Sigmoid colon (tissue), 7 donors: ENCODE measurements around the gene ULK2. TPM values are rescaled to one million over a fixed set of nuclear protein-coding genes. Genes with fewer than 3 reads are reported as not detected.

ENCODE experiments used
- DNase-seq: peaks from one replicate; pipeline ENCODE4 v3.0.0-alpha.2; 2019
- H3K27ac ChIP-seq, 4 donors: fragments of 200-600 bp; sonication (generic); one replicate each; pipeline ENCODE4 v1.5.1; 2016 to 2019; ENCODE audit warnings: mild to moderate bottlenecking in 1 of 4
- H3K27me3 ChIP-seq, 3 donors: fragments of 200-600 bp; sonication (generic); one replicate each; pipeline ENCODE4 v1.5.1; 2019; ENCODE audit warnings: mild to moderate bottlenecking in 1 of 3
- H3K36me3 ChIP-seq, 4 donors: fragments of 200-600 bp; sonication (generic); one replicate each; pipeline ENCODE4 v1.5.1; 2016 to 2019
- H3K4me1 ChIP-seq, 4 donors: fragments of 200-600 bp; sonication (generic); one replicate each; pipeline ENCODE4 v1.5.1; 2017 to 2019
- H3K4me3 ChIP-seq, 4 donors: fragments of 200-600 bp; sonication (generic); one replicate each; pipeline ENCODE4 v1.5.1; 2017 to 2019; ENCODE audit warnings: mild to moderate bottlenecking in 2 of 4, moderate library complexity in 1 of 4
- H3K9me3 ChIP-seq, 4 donors: fragments of 200-600 bp in 3 of 4; sonication (generic) in 3 of 4; one replicate each; pipeline versions ENCODE4 v1.5.1 to v1.6.1; 2013 to 2019
- CTCF ChIP-seq, 4 experiments: fragments of 450-650 bp in 3 of 4; fragments of 200-600 bp in 1 of 4; IDR thresholded peaks; one replicate each; pipeline ENCODE4 v1.5.1; 2016 to 2019; ENCODE audit warnings: antibody characterized with exemption in 4 of 4, mild to moderate bottlenecking in 3 of 4, moderate library complexity in 2 of 4
- EP300 ChIP-seq, 4 donors: sonication (generic); formaldehyde crosslinking; IDR thresholded peaks; one replicate each; pipeline ENCODE4 v1.6.1; 2017; ENCODE audit warnings: antibody characterized with exemption in 4 of 4
- POLR2A ChIP-seq, 2 donors: fragments of 450-650 bp; IDR thresholded peaks; one replicate each; pipeline ENCODE4 v1.6.1; 2016; ENCODE audit warnings: antibody characterized with exemption in 2 of 2, mild to moderate bottlenecking in 2 of 2, moderate library complexity in 2 of 2
- POLR2AphosphoS5 ChIP-seq, 4 donors: sonication (generic); formaldehyde crosslinking; IDR thresholded peaks; one replicate each; pipeline ENCODE4 v1.6.1; 2017; ENCODE audit warnings: antibody characterized with exemption in 4 of 4
- WGBS, 2 donors: extraction: QIAGEN DNeasy Blood & Tissue Kit; methylation state at CpG; one replicate each; pipeline ENCODE4 v1.1.7; 2013; 5-methylcytosine and 5-hydroxymethylcytosine counted together
- intact Hi-C: fragments of 100-400 bp; cut with DNase I; formaldehyde crosslinking; loops from one replicate; pipeline ENCODE4 v1.15.1; 2023
- polyA plus RNA-seq, 3 donors: library from polyadenylated mRNA; stranded (reverse); fragments of 200-250 nt; gene quantifications; one replicate each; pipeline ENCODE4 v1.2.3, GENCODE V29; 2013
- total RNA-seq, 4 donors: library from RNA; depleted of rRNA; stranded (reverse); fragments of >200 nt; gene quantifications; one replicate each; pipeline ENCODE4 v1.1.0, GENCODE V29; 2016
- donor health status: healthy with polysubstance abuse.
- donor health status: Bipolar disorder and iron deficiency.
- donor health status: healthy.

Gene ULK2
- total and polyA plus RNA-seq, 7 donors = 2.5 to 31.3 (median 27.0) TPM

GRCh38 chr17:19733953-19734526 lies 133.7 kb downstream of the ULK2 start:
- intact Hi-C loops = no loop called here
- TF ChIP-seq CTCF (IDR thresholded peaks at IDR 0.05) (no peak), EP300 (IDR thresholded peaks at IDR 0.05) (no peak), POLR2AphosphoS5 (IDR thresholded peaks at IDR 0.05) (no peak), POLR2A (IDR thresholded peaks at IDR 0.05) (no peak)

GRCh38 chr17:19731626-19732025 lies 136.1 kb downstream of the ULK2 start:
- DNase-seq = no peak
- Histone ChIP-seq H3K36me3 (no peaks in the 10 kb centered on the region), H3K9me3 (no peaks in the 10 kb centered on the region), H3K4me1 (peaks cover 0 to 26% (median 21%) of the 10 kb centered on the region in 4 donors), H3K4me3 (no peak overlapping the region), H3K27me3 (no peaks in the 10 kb centered on the region), H3K27ac (no peak overlapping the region)
- TF ChIP-seq POLR2A (IDR thresholded peaks at IDR 0.05) = no peak
- no peak for TF ChIP-seq POLR2AphosphoS5 (IDR thresholded peaks at IDR 0.05)
- TF ChIP-seq CTCF (IDR thresholded peaks at IDR 0.05) = no peak
- TF ChIP-seq EP300 (IDR thresholded peaks at IDR 0.05) = no peak
- intact Hi-C loops = no loop called here
- 94 to 96% methylated on average over 11 of the region's 11 CpGs for WGBS, 2 donors

More at GRCh38 chr17:19733953-19734526, 133.7 kb downstream of the ULK2 start:
- 19 to 62% methylated on average over 11 of the region's 11 CpGs for WGBS, 2 donors
- H3K36me3 ChIP-seq = no peaks in the 10 kb centered on the region
- H3K27me3 ChIP-seq = no peaks in the 10 kb centered on the region
- no peak overlapping the region for H3K4me3 ChIP-seq
- DNase-seq = no peak
- peaks cover 0 to 2% (median 0%) of the 10 kb centered on the region in 4 donors for H3K4me1 ChIP-seq
- no peaks in the 10 kb centered on the region for H3K9me3 ChIP-seq
- no peak overlapping the region for H3K27ac ChIP-seq

GRCh38 chr17:19730843-19731242 lies 136.9 kb downstream of the ULK2 start:
- no peaks in the 10 kb centered on the region for H3K9me3 ChIP-seq
- no peak overlapping the region for H3K4me3 ChIP-seq
- no peak for TF ChIP-seq CTCF (IDR thresholded peaks at IDR 0.05)
- TF ChIP-seq POLR2AphosphoS5 (IDR thresholded peaks at IDR 0.05) = no peak
- no peak for TF ChIP-seq EP300 (IDR thresholded peaks at IDR 0.05)
- TF ChIP-seq POLR2A (IDR thresholded peaks at IDR 0.05) = no peak
- no peaks in the 10 kb centered on the region for H3K27me3 ChIP-seq
- 83 to 91% methylated on average over 4 of the region's 4 CpGs for WGBS, 2 donors
- DNase-seq = no peak
- H3K27ac ChIP-seq = no peak overlapping the region
- H3K36me3 ChIP-seq = no peaks in the 10 kb centered on the region
- H3K4me1 ChIP-seq = peaks cover 0 to 30% (median 22%) of the 10 kb centered on the region in 4 donors
- intact Hi-C loops = no loop called here

GRCh38 chr17:19729900-19730299 lies 137.8 kb downstream of the ULK2 start:
- no peak for TF ChIP-seq EP300 (IDR thresholded peaks at IDR 0.05)
- TF ChIP-seq POLR2A (IDR thresholded peaks at IDR 0.05) = no peak
- no peak for TF ChIP-seq POLR2AphosphoS5 (IDR thresholded peaks at IDR 0.05)
- no peak for TF ChIP-seq CTCF (IDR thresholded peaks at IDR 0.05)
- 96 to 97% methylated on average over 6 of the region's 6 CpGs for WGBS, 2 donors
- Histone ChIP-seq H3K4me1 (peaks cover 0 to 32% (median 25%) of the 10 kb centered on the region in 4 donors), H3K4me3 (no peak overlapping the region), H3K9me3 (no peaks in the 10 kb centered on the region), H3K27me3 (no peaks in the 10 kb centered on the region), H3K36me3 (no peaks in the 10 kb centered on the region), H3K27ac (peak overlapping the region in 2 of 4 donors; percentile 82 to 93)
- DNase-seq = no peak
- intact Hi-C loops = loop anchor here (5.0 kb wide), 1 partner anchor 223 kb away; no protein-coding TSS in a partner anchor
